Ovary (tissue), 9 donors: ENCODE data around the gene AP1G2. TPM values are rescaled to one million over a fixed set of nuclear protein-coding genes. Genes with fewer than 3 reads are reported as not detected.

Experiments used
- DNase-seq, 5 donors: peaks; one replicate each; pipeline ENCODE4 v3.0.0-alpha.2; 2019 to 2020
- H3K27ac ChIP-seq, 2 donors: fragments of 200-600 bp; one replicate each; pipeline versions ENCODE4 v1.5.1 to v1.8.0; 2019 to 2022
- H3K27me3 ChIP-seq: fragments of 200-600 bp; one replicate; pipeline ENCODE4 v1.8.0; 2022
- H3K36me3 ChIP-seq: fragments of 200-600 bp; sonication (generic); one replicate; pipeline ENCODE4 v1.5.1; 2019
- H3K4me1 ChIP-seq: one replicate; pipeline ENCODE4 v1.8.1; 2013; ENCODE audit warnings: mild to moderate bottlenecking, moderate library complexity; ENCODE audit not compliant: insufficient read depth
- H3K4me3 ChIP-seq: fragments of 200-600 bp; sonication (generic); one replicate; pipeline ENCODE4 v1.5.1; 2017
- H3K9me3 ChIP-seq, 2 donors: fragments of 200-600 bp in 1 of 2; sonication (generic) in 1 of 2; one replicate each; pipeline versions ENCODE4 v1.5.1 to v1.8.1; 2013 to 2019; ENCODE audit warnings: mild to moderate bottlenecking in 1 of 2, moderate library complexity in 1 of 2
- CTCF ChIP-seq, 3 donors: fragments of 450-650 bp in 2 of 3; fragments of 200-600 bp in 1 of 3; IDR thresholded peaks; one replicate each; pipeline versions ENCODE4 v1.5.1 to v1.8.0; 2016 to 2022; ENCODE audit warnings: antibody characterized with exemption in 3 of 3, mild to moderate bottlenecking in 1 of 3
- EP300 ChIP-seq: sonication (generic); formaldehyde crosslinking; IDR thresholded peaks from one replicate; pipeline ENCODE4 v1.6.1; 2017; ENCODE audit warnings: antibody characterized with exemption
- POLR2A ChIP-seq: fragments of 450-650 bp; IDR thresholded peaks from one replicate; pipeline ENCODE4 v1.6.1; 2017; ENCODE audit warnings: antibody characterized with exemption, mild to moderate bottlenecking, moderate library complexity
- WGBS, 3 donors: extraction: QIAGEN DNeasy Blood & Tissue Kit in 1 of 3; methylation state at CpG; one replicate each; pipeline versions ENCODE4 v1.1.5 to v1.1.7; 2013 to 2017; 5-methylcytosine and 5-hydroxymethylcytosine counted together
- intact Hi-C, 4 donors: fragments of 100-400 bp; cut with DNase I; formaldehyde crosslinking; loops; one replicate each; pipeline versions ENCODE4 v1.11.0 to v1.15.1; 2022 to 2023
- polyA plus RNA-seq, 2 donors: library from polyadenylated mRNA; stranded (reverse); fragments of 200-250 nt in 1 of 2; fragments of 350-450 nt in 1 of 2; fragmentation: Illumina TruSeq in 1 of 2; extraction: RNeasy Lipid Tissue Mini Kit (QIAGEN cat#74804) in 1 of 2; gene quantifications; one replicate each; pipeline ENCODE4 v1.2.3, GENCODE V29; 2013 to 2014
- total RNA-seq, 7 donors: library from RNA; depleted of rRNA in 2 of 7; stranded (reverse); fragments of >200 nt in 2 of 7; fragmentation: NEBNext Ultra II Directional in 3 of 7; extraction: Animal tissue kit (Norgen Biotek cat#: 25700) in 3 of 7; gene quantifications; one replicate each; pipeline versions ENCODE4 v1.1.0 to v1.2.4, GENCODE V29; 2016 to 2023
- donor health status: DM: no; HTN: no; CAD: no; lungs with moderate emphysema.
- donor health status: DM: no; HTN: no; CAD: no.
- donor health status: Bipolar disorder and iron deficiency.
- donor health status: DM: yes; HTN: yes; CAD: no.
- donor health status: DM: no; HTN: no; CAD: no.
- donor health status: DM: yes; HTN: yes; CAD: no.

Gene AP1G2
- total and polyA plus RNA-seq, 9 donors: 32.0 to 129 (median 87.6) TPM

DNA sequence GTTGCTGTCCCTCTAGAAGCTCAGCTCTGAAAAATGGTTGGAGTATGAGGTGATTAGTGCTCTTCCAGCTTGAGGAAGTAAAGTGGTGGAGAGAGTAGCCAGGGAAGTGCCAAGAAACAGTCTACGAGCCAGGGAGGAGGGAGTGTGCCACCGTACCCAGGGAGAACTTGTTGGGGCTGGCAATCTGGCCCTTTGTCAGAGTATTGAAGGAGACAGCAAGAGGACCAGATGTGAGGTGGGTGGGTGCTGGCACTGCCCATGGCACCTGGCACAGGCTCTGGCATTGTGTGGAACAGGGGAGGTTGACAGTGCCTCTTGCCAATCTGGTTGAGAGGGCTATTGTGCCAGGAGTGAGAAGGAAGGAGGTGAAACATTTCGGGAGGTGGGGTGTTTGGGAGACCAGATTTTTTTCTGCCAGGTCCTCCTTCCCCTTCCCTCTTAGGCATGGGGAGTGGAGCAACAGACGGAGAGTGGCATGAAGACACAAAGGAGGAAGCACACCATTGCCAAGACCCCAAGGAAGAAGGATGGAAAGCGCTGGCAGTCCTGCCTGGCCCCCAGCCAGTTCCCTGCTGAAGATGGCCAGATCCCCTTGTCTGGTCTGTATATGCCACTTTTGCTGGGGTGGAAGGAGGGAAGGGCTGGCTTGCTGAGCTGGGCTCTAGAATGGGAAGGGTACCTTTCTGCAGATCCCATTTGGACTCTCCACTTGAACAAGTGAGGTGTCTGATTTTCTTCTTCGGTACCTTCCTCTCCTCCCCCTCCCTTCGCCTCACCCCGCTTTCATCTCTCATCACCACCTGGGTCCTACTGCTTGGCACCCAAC lies 53.6 kb downstream of the AP1G2 start:
- Histone ChIP-seq H3K4me3 (no peak overlapping the region), H3K4me1 (no peaks in the 10 kb centered on the region), H3K36me3 (no peaks in the 10 kb centered on the region), H3K27me3 (no peaks in the 10 kb centered on the region), H3K27ac (no peak overlapping the region), H3K9me3 (no peaks in the 10 kb centered on the region)
- no peak for TF ChIP-seq CTCF (IDR thresholded peaks at IDR 0.05)
- no peak for TF ChIP-seq POLR2A
- no peak for TF ChIP-seq EP300
- intact Hi-C loops: no loop called here
- WGBS, 3 donors: 93 to 96% (median 93%) methylated on average over 8 of the region's 8 CpGs
- DNase-seq: no peak

- DNase-seq: no peak
These were observed 54.4 kb downstream of the AP1G2 start for GRCh38 chr14:23513005-23513817.

GRCh38 chr14:23512156-23512555 lies 55.4 kb downstream of the AP1G2 start:
- Histone ChIP-seq H3K9me3 (no peaks in the 10 kb centered on the region), H3K4me3 (no peak overlapping the region), H3K27ac (no peak overlapping the region), H3K4me1 (no peaks in the 10 kb centered on the region), H3K36me3 (no peaks in the 10 kb centered on the region), H3K27me3 (no peaks in the 10 kb centered on the region)
- no peak for DNase-seq
- intact Hi-C loops: no loop called here
- no peak for TF ChIP-seq EP300
- TF ChIP-seq POLR2A: no peak
- WGBS, 3 donors: 40 to 55% (median 50%) methylated on average over 13 of the region's 13 CpGs

More at GRCh38 chr14:23513005-23513817, 54.4 kb downstream of the AP1G2 start:
- intact Hi-C loops: no loop called here
- Histone ChIP-seq H3K4me1 (no peaks in the 10 kb centered on the region), H3K27me3 (no peaks in the 10 kb centered on the region), H3K36me3 (no peaks in the 10 kb centered on the region), H3K4me3 (no peak overlapping the region), H3K9me3 (no peaks in the 10 kb centered on the region), H3K27ac (no peak overlapping the region)
- TF ChIP-seq CTCF (IDR thresholded peaks at IDR 0.05) (no peak), EP300 (no peak), POLR2A (no peak)
- 89 to 91% (median 91%) methylated on average over 25 of the region's 25 CpGs for WGBS, 3 donors

Other genes starting within 250 kb of the AP1G2 start
- gene PABPN1, start 246.3 kb downstream of the AP1G2 start, total RNA-seq: 100 to 1,000 TPM in 5 of 7 donors, 10 to 100 TPM in 2; 37.2 to 164 (median 136) TPM
- gene PABPN1, start 246.3 kb downstream of the AP1G2 start, polyA plus RNA-seq: 100 to 1,000 TPM in 1 of 2 donors, 10 to 100 TPM in 1; 93.4 to 117 TPM
- gene SLC22A17, start 214.9 kb downstream of the AP1G2 start, total RNA-seq: 10 to 100 TPM; 25.0 to 48.0 (median 38.5) TPM
- 10 to 100 TPM in 1 of 2 donors, 1 to 10 TPM in 1; 8.9 to 32.7 TPM for gene SLC22A17, start 214.9 kb downstream of the AP1G2 start, polyA plus RNA-seq
- 10 to 100 TPM; 13.8 to 44.2 (median 34.6) TPM for gene EFS, start 202.6 kb downstream of the AP1G2 start, total RNA-seq
- gene EFS, start 202.6 kb downstream of the AP1G2 start, polyA plus RNA-seq: 10 to 100 TPM; 10.8 to 22.2 TPM
- gene IL25, start 195.0 kb downstream of the AP1G2 start, total RNA-seq: not detected
- not detected for gene IL25, start 195.0 kb downstream of the AP1G2 start, polyA plus RNA-seq
- under 1 TPM in 1 of 7 donors, not detected in 6; 0.48 TPM for gene CMTM5, start 190.7 kb downstream of the AP1G2 start, total RNA-seq
- gene CMTM5, start 190.7 kb downstream of the AP1G2 start, polyA plus RNA-seq: 1 to 10 TPM in 1 of 2 donors, under 1 TPM in 1; 0.16 to 1.1 TPM
- 1 to 10 TPM in 1 of 7 donors, under 1 TPM in 3, not detected in 3; 0.07 to 1.1 (median 0.74) TPM for gene MYH6, start 159.5 kb downstream of the AP1G2 start, total RNA-seq
- under 1 TPM in 1 of 2 donors, not detected in 1; 0.31 TPM for gene MYH6, start 159.5 kb downstream of the AP1G2 start, polyA plus RNA-seq
- 1 to 10 TPM in 1 of 7 donors, under 1 TPM in 2, not detected in 4; 0.92 to 1.1 (median 0.96) TPM for gene MYH7, start 132.1 kb downstream of the AP1G2 start, total RNA-seq
- under 1 TPM in 1 of 2 donors, not detected in 1; 0.93 TPM for gene MYH7, start 132.1 kb downstream of the AP1G2 start, polyA plus RNA-seq
- 10 to 100 TPM; 32.9 to 51.6 (median 38.4) TPM for gene NGDN, start 98.1 kb downstream of the AP1G2 start, total RNA-seq
- gene NGDN, start 98.1 kb downstream of the AP1G2 start, polyA plus RNA-seq: 10 to 100 TPM; 48.5 to 57.5 TPM
- gene ZFHX2, start 16.0 kb downstream of the AP1G2 start, total RNA-seq: 1 to 10 TPM in 5 of 7 donors, under 1 TPM in 2; 0.48 to 2.3 (median 2.0) TPM
- gene ZFHX2, start 16.0 kb downstream of the AP1G2 start, polyA plus RNA-seq: under 1 TPM; 0.34 to 0.63 TPM
- 10 to 100 TPM; 14.6 to 22.3 (median 19.6) TPM for gene THTPA, start 11.5 kb downstream of the AP1G2 start, total RNA-seq
- 10 to 100 TPM; 11.5 to 11.9 TPM for gene THTPA, start 11.5 kb downstream of the AP1G2 start, polyA plus RNA-seq
- 10 to 100 TPM in 4 of 7 donors, 1 to 10 TPM in 3; 7.4 to 43.5 (median 10.1) TPM for gene JPH4, start 11.0 kb upstream of the AP1G2 start, total RNA-seq
- 10 to 100 TPM; 19.9 to 22.1 TPM for gene JPH4, start 11.0 kb upstream of the AP1G2 start, polyA plus RNA-seq
- gene DHRS2, start 68.6 kb upstream of the AP1G2 start, total RNA-seq: 10 to 100 TPM in 4 of 7 donors, 1 to 10 TPM in 3; 1.6 to 46.6 (median 14.9) TPM
- 10 to 100 TPM; 12.5 to 28.5 TPM for gene DHRS2, start 68.6 kb upstream of the AP1G2 start, polyA plus RNA-seq